ENCODE data around the gene ADGRG3.
"Not testable (repeated sequence)": the region's sequence is repeated elsewhere in the genome, so short reads cannot be mapped to it uniquely, and the experiment has no call there.

Gene ADGRG3

GRCh38 chr16:57709663-57710062 lies 41.6 kb downstream of the ADGRG3 start:
- no peak for DNase-seq (ENCODE audit: low read depth)
- no peak overlapping the region for H3K4me3 ChIP-seq (ENCODE audit: low read length)
- TF ChIP-seq, protein P1, sequence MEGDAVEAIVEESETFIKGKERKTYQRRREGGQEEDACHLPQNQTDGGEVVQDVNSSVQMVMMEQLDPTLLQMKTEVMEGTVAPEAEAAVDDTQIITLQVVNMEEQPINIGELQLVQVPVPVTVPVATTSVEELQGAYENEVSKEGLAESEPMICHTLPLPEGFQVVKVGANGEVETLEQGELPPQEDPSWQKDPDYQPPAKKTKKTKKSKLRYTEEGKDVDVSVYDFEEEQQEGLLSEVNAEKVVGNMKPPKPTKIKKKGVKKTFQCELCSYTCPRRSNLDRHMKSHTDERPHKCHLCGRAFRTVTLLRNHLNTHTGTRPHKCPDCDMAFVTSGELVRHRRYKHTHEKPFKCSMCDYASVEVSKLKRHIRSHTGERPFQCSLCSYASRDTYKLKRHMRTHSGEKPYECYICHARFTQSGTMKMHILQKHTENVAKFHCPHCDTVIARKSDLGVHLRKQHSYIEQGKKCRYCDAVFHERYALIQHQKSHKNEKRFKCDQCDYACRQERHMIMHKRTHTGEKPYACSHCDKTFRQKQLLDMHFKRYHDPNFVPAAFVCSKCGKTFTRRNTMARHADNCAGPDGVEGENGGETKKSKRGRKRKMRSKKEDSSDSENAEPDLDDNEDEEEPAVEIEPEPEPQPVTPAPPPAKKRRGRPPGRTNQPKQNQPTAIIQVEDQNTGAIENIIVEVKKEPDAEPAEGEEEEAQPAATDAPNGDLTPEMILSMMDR (conservative IDR thresholded peaks at IDR 0.05; ENCODE audit: low read length) = no peak

DNA sequence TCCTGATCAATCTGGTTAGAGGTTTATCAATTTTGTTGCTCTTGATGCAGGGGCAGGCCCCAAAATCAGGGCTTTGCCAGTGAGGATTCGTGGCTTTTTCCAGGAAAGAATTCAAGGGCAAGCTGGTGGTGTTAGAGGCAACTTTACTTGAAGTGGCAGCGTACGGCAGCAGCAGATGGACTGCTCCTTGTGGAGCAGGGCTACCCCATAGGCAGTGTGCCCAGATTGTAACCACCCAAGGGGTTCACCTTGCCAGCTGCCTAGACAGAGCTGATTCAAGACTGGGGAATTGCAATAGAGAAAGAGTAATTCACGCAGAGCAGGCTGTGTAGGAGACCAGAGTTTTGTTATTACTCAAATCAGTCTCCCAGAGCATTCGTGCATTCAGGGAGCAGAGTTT lies 43.2 kb downstream of the ADGRG3 start:
- no peak for DNase-seq (ENCODE audit: low read depth)
- TF ChIP-seq, protein P1 (conservative IDR thresholded peaks at IDR 0.05; ENCODE audit: low read length) = no peak
- no peak overlapping the region for H3K4me3 ChIP-seq (ENCODE audit: low read length)

DNA sequence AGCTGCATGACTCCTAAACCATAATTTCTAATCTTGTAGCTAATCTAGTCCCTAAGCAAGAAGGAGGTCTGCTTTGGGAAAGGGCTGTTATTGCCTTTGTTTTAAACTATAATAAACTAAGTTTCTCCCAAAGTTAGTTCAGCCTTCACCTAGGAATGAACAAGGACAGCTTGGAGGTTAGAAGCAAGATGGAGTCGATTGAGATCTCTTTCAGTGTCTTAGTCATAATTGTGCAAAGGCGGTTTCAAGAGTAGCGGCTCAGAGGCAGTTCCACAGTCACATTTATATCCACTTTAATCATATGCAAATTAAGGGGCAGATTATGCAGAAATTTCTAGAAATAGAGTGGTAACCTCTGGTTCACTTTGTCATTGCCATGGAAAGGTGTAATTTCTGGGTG lies 43.9 kb downstream of the ADGRG3 start:
- DNase-seq (ENCODE audit: low read depth) = no peak
- H3K4me3 ChIP-seq (ENCODE audit: low read length) = no peak overlapping the region
- TF ChIP-seq, protein P1 (conservative IDR thresholded peaks at IDR 0.05; ENCODE audit: low read length) = no peak

DNA sequence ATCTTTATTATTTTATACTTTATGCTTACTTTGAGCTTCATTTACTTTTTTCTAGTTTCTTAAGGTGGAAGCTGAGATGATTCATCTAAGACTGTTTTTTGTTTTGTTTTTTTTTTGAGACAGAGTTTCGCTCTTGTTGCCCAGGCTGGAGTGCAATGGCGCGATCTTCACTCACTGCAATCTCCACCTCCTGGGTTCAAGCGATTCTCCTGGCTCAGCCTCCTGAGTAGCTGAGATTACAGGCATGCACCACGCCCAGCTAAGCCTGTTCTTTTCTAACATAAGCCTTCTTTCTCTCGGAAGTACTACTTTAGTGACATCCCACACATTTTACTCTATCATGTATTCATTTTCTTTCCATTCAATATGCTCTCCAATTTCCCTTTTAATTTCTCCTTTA lies 44.5 kb downstream of the ADGRG3 start:
- not testable (repeated sequence) for DNase-seq (ENCODE audit: low read depth); H3K4me3 ChIP-seq (ENCODE audit: low read length)

- H3K4me3 ChIP-seq (ENCODE audit: low read length) = no peak overlapping the region
- no peak for DNase-seq (ENCODE audit: low read depth)
- TF ChIP-seq, protein P1 (conservative IDR thresholded peaks at IDR 0.05; ENCODE audit: low read length) = no peak
Observed at GRCh38 chr16:57713596-57713995, 45.5 kb downstream of the ADGRG3 start.

- DNase-seq (ENCODE audit: low read depth) = no peak
- TF ChIP-seq, protein P1 (conservative IDR thresholded peaks at IDR 0.05; ENCODE audit: low read length) = no peak
- no peak overlapping the region for H3K4me3 ChIP-seq (ENCODE audit: low read length)
Observed at GRCh38 chr16:57714047-57714446, 45.9 kb downstream of the ADGRG3 start.

DNA sequence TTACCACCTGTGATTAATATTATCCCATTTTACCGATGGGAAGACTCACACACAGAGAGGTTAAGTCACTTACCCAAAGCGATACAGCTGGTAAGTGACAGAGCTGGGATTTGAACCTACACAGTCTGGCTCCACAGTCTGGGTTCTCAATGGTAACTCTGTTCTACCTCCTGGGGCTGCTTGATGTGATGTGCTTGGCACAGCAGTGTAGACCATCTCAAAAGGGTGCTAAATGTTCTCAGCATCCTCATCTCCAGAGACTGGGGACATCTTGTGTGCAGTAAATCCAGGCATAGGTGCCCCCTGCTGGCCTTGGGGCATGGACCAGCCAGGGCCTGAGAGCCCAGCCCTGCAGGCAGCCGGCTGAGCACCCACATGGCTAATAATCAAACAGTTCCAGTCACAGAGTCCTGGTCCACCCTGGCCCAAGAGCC lies 52.1 kb downstream of the ADGRG3 start:
- no peak overlapping the region for H3K4me3 ChIP-seq (ENCODE audit: low read length)
- TF ChIP-seq, protein P1 (conservative IDR thresholded peaks at IDR 0.05; ENCODE audit: low read length) = peak; percentile 63
- DNase-seq (ENCODE audit: low read depth) = peak; percentile 50
